HepG2 (cell line): ENCODE results near the gene NUBPL.

Source experiments
- CREB1 ChIP-seq, 2 experiments: fragments of 450-650 bp in 1 of 2; IDR thresholded peaks; 2 replicates each; pipeline ENCODE4 v1.6.1; 2016 to 2017; ENCODE audit warnings: control low read depth in 1 of 2, mild to moderate bottlenecking in 1 of 2, missing compliant biosample characterization in 1 of 2, missing genetic modification characterization in 1 of 2
- HDAC2 ChIP-seq: sonication (generic); formaldehyde crosslinking; IDR thresholded peaks from 2 replicates; pipeline ENCODE4 v1.4.0; 2020; ENCODE audit warnings: missing genetic modification reagents
- NFRKB ChIP-seq: fragments of 450-650 bp; IDR thresholded peaks from 2 replicates; pipeline ENCODE4 v1.6.1; 2017
- SP2 ChIP-seq: sonication (generic); formaldehyde crosslinking; IDR thresholded peaks from 2 replicates; pipeline ENCODE4 v1.5.1; 2020; ENCODE audit warnings: mild to moderate bottlenecking, missing genetic modification reagents
- TAF15 ChIP-seq: fragments of 200-400 bp; formaldehyde crosslinking; IDR thresholded peaks from one replicate; pipeline ENCODE4 v1.6.1; 2018; ENCODE audit warnings: mild to moderate bottlenecking, low read depth, low read length; ENCODE audit not compliant: poor library complexity, severe bottlenecking
- ZNF24 ChIP-seq: fragments of 450-650 bp; IDR thresholded peaks from 2 replicates; pipeline ENCODE4 v1.6.1; 2017; ENCODE audit warnings: antibody characterized with exemption, mild to moderate bottlenecking

DNA sequence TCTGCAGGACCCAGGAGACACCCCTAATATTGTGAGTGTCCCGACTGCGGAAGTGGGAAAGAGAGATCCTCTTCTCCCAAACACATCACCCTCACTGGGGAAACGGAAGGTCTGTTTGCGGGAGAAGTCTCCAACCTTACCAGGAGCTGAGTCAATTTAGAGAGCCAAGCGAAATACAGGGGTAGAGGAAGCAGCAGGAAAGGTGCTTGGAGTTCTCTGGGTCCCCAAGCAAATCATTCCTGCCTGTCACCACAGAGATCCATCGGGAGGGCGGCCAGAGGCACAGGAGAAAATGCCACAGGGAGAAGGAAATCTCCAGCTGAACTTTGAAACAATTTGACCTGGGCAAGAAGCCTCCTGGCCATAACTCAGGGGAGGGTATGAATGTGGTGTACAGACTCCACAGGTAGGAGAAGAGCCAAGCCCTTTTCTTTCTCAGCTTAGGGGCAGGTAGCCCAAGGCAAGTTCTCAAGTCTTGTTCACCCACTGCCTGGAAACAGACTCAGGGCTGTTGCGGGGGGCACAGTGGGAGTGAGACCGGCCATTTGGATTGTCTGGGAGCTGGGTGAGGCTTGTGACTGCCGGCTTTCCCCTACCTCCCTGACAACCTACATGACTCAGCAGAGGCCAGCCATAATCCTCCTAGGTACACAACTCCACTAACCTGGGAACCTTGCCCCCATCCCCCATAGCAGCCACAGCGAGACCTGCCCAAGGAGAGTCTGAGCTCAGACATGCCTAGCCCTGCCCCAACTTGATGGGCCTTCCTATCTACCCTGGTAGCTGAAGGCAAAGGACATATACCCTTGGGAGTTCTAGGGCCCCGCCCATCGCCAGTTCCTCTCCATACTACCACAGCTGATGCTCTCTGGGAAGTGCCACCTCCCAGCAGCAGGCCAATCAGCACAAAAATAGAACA is 304.0 kb downstream of the NUBPL start:
- TF ChIP-seq HDAC2 (CRISPR knock-in tag) (no peak), NFRKB (no peak), TAF15 (no peak), CREB1 (IDR thresholded peaks at IDR 0.05) (no peak), CREB1 (CRISPR knock-in tag; IDR thresholded peaks at IDR 0.05) (no peak), ZNF24 (no peak), SP2 (no peak)
